Heart left ventricle (tissue), 16 donors: ENCODE measurements around the gene NPM3. TPM values are rescaled to one million over a fixed set of nuclear protein-coding genes. Genes with fewer than 3 reads are reported as not detected.

ENCODE experiments used
- ATAC-seq, 4 donors: fragments of 200-7000 bp; cut with Tn5 transposase; one replicate each; pipeline ENCODE4 v1.9.1; 2020 to 2022; ENCODE audit warnings: moderate library complexity in 4 of 4, mild to moderate bottlenecking in 3 of 4, moderate number of reproducible peaks in 1 of 4
- DNase-seq, 5 donors: peaks; one replicate each; pipeline ENCODE4 v3.0.0-alpha.2; 2020
- H3K27ac ChIP-seq, 12 donors: fragments of 200-600 bp; sonication (generic) in 4 of 12; one replicate each; pipeline versions ENCODE4 v1.5.0 to v1.8.0; 2016 to 2022; ENCODE audit warnings: mild to moderate bottlenecking in 2 of 12
- H3K27me3 ChIP-seq, 9 donors: fragments of 200-600 bp; sonication (generic) in 2 of 9; one replicate each; pipeline versions ENCODE4 v1.5.1 to v1.8.0; 2016 to 2022; ENCODE audit warnings: mild to moderate bottlenecking in 3 of 9
- H3K36me3 ChIP-seq, 9 donors: fragments of 200-600 bp; sonication (generic) in 2 of 9; one replicate each; pipeline versions ENCODE4 v1.5.0 to v1.8.0; 2018 to 2022; ENCODE audit warnings: mild to moderate bottlenecking in 2 of 9
- H3K4me1 ChIP-seq, 12 donors: fragments of 200-600 bp; sonication (generic) in 4 of 12; one replicate each; pipeline versions ENCODE4 v1.5.0 to v1.8.0; 2016 to 2022; ENCODE audit warnings: mild to moderate bottlenecking in 3 of 12
- H3K4me3 ChIP-seq, 12 donors: fragments of 200-600 bp; sonication (generic) in 4 of 12; one replicate each; pipeline versions ENCODE4 v1.5.0 to v1.8.0; 2017 to 2022; ENCODE audit warnings: mild to moderate bottlenecking in 9 of 12, moderate library complexity in 4 of 12
- H3K9me3 ChIP-seq, 12 donors: fragments of 200-600 bp; sonication (generic) in 4 of 12; one replicate each; pipeline versions ENCODE4 v1.5.0 to v1.8.0; 2016 to 2022; ENCODE audit warnings: mild to moderate bottlenecking in 1 of 12
- CTCF ChIP-seq, 12 donors: fragments of 200-600 bp; sonication (generic) in 4 of 12; IDR thresholded peaks; one replicate each; pipeline versions ENCODE4 v1.5.0 to v1.8.0; 2018 to 2022; ENCODE audit warnings: antibody characterized with exemption in 12 of 12, mild to moderate bottlenecking in 5 of 12
- POLR2A ChIP-seq, 2 donors: fragments of 450-650 bp; IDR thresholded peaks; one replicate each; pipeline ENCODE4 v1.6.1; 2017; ENCODE audit warnings: antibody characterized with exemption in 2 of 2, mild to moderate bottlenecking in 2 of 2, moderate library complexity in 2 of 2
- WGBS, 4 donors: extraction: QIAGEN DNeasy Blood & Tissue Kit in 2 of 4; methylation state at CpG; one replicate each; pipeline versions ENCODE4 v1.1.5 to v1.1.7; 2013 to 2018; 5-methylcytosine and 5-hydroxymethylcytosine counted together
- intact Hi-C, 10 donors: fragments of 100-400 bp; cut with DNase I; formaldehyde crosslinking; loops; one replicate each; pipeline versions ENCODE4 v1.11.1 to v1.14.2; 2022
- polyA plus RNA-seq, 2 donors: library from polyadenylated mRNA; stranded (reverse); fragments of 200-250 nt; gene quantifications; one replicate each; pipeline ENCODE4 v1.2.3, GENCODE V29; 2013
- total RNA-seq, 9 donors: library from RNA; depleted of rRNA in 2 of 9; stranded (reverse); fragments of >200 nt in 2 of 9; fragmentation: NEBNext Ultra II Directional in 3 of 9; extraction: Animal tissue kit (Norgen Biotek cat#: 25700) in 3 of 9; gene quantifications; one replicate each; pipeline versions ENCODE4 v1.1.0 to v1.2.4, GENCODE V29; 2016 to 2023
- donor health status: ischemic (EF 13 %, LVEDD 7.1; RV severe dilation, severe dysfunction).
- donor health status: healthy with polysubstance abuse.
- donor health status: DM: no; HTN: yes; CAD: no.
- donor health status: DM: no; HTN: no; CAD: no.
- donor health status: ischemic (EF 25% LVEDD 6.9; RV normal size, moderate dysfunction).
- donor health status: ischemic (EF 25% LVEDD 5.7; RV mildly dilated, moderate dysfunction).
- donor health status: healthy.
- donor health status: DM: yes; HTN: yes; CAD: no.
- donor health status: ischemic (EF 35%, LVEDD 5.7; RV mildly dilated, moderate dysfunction).
- donor health status: nonischemic (EF 11% LVEDD 7.7; RV severe dilation, severe dysfunction).
- donor health status: DM: yes; HTN: yes; CAD: no.
- donor health status: PGD.
- donor health status: ischemic (EF 29% LVEDD 5.4; RV normal size, mild dysfunction).
- donor health status: nonischemic (EF 23%, LVEDD 6.1; RV moderate dilation, normal function).

NPM3 gene
- total and polyA plus RNA-seq, 11 donors = 5.9 to 24.9 (median 10.5) TPM

- Histone ChIP-seq H3K4me1 (no peaks in the 10 kb centered on the region), H3K36me3 (no peaks in the 10 kb centered on the region), H3K27me3 (peaks cover 0 to 5% (median 0%) of the 10 kb centered on the region in 9 donors), H3K9me3 (no peaks in the 10 kb centered on the region), H3K27ac (no peak overlapping the region), H3K4me3 (no peak overlapping the region)
- WGBS, 4 donors = 50 to 57% (median 56%) methylated on average over 1 of the region's 1 CpG
- DNase-seq (no peak), ATAC-seq (no peak)
- no peak for TF ChIP-seq CTCF (IDR thresholded peaks at IDR 0.05)
- TF ChIP-seq POLR2A (IDR thresholded peaks at IDR 0.05) = no peak
- intact Hi-C loops = no loop called here
Observed at GRCh38 chr10:101732096-101732495, 51.1 kb downstream of the NPM3 start.

Other genes with a start within 250 kb of the NPM3 start
- gene POLL, start 195.2 kb downstream of the NPM3 start, total RNA-seq = 10 to 100 TPM; 12.3 to 21.6 (median 18.0) TPM
- gene POLL, start 195.2 kb downstream of the NPM3 start, polyA plus RNA-seq = 10 to 100 TPM; 13.0 to 15.8 TPM
- 10 to 100 TPM; 16.3 to 42.9 (median 23.2) TPM for gene DPCD, start 195.1 kb downstream of the NPM3 start, total RNA-seq
- gene DPCD, start 195.1 kb downstream of the NPM3 start, polyA plus RNA-seq = 10 to 100 TPM; 29.9 to 41.3 TPM
- gene FBXW4, start 88.3 kb downstream of the NPM3 start, total RNA-seq = 100 to 1,000 TPM in 1 of 9 donors, 10 to 100 TPM in 8; 69.7 to 116 (median 80.9) TPM
- 10 to 100 TPM; 35.8 to 82.9 TPM for gene FBXW4, start 88.3 kb downstream of the NPM3 start, polyA plus RNA-seq
- gene FGF8, start 7.3 kb downstream of the NPM3 start, total RNA-seq = not detected
- not detected for gene FGF8, start 7.3 kb downstream of the NPM3 start, polyA plus RNA-seq
- 100 to 1,000 TPM in 4 of 9 donors, 10 to 100 TPM in 5; 53.8 to 164 (median 92.6) TPM for gene OGA, start 35.0 kb upstream of the NPM3 start, total RNA-seq
- gene OGA, start 35.0 kb upstream of the NPM3 start, polyA plus RNA-seq = 10 to 100 TPM; 42.1 to 42.4 TPM
- gene KCNIP2, start 60.4 kb upstream of the NPM3 start, total RNA-seq = 100 to 1,000 TPM in 7 of 9 donors, 10 to 100 TPM in 2; 85.1 to 862 (median 174) TPM
- 100 to 1,000 TPM; 214 to 262 TPM for gene KCNIP2, start 60.4 kb upstream of the NPM3 start, polyA plus RNA-seq